NCI-H2029 treated with DMSO at 0.1 percent for 48 hours (cell line): Measurements from ENCODE around the gene NFATC3.

ENCODE experiments used
- DNase-seq: peaks from one replicate; lab custom pipeline; 2025; lab: John Stamatoyannopoulos, UW

NFATC3 gene

DNA sequence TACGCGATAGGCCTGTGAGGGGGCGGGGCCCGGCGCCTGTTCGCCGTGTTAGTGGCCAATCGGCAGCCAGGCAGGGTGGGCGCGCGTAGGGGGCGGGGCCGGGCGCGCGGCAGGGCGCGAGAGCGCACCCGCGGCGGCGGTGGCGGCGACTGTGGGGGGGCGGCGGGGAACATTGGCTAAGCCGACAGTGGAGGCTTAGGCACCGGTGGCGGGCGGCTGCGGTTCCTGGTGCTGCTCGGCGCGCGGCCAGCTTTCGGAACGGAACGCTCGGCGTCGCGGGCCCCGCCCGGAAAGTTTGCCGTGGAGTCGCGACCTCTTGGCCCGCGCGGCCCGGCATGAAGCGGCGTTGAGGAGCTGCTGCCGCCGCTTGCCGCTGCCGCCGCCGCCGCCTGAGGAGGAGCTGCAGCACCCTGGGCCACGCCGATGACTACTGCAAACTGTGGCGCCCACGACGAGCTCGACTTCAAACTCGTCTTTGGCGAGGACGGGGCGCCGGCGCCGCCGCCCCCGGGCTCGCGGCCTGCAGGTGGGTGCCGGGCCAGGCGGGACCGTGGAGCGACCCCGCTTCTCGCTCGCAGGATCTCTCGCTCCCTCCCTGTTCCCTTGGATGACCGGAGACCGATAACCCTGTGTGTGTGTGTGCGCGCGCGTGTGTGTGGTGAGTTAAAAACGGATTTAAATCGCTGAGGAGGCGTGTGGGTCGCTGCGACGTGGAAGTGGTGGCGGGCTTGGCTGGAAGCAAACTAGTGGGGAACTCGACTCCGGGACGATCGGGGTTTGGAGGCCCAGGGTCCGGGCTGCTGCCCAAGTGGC is at the start of gene NFATC3:
NFATC3 (plus strand) TSS at position 112 of the 813 bp plus-strand sequence; CDS start at position 424, 312 bp downstream.
- no peak for DNase-seq

DNA sequence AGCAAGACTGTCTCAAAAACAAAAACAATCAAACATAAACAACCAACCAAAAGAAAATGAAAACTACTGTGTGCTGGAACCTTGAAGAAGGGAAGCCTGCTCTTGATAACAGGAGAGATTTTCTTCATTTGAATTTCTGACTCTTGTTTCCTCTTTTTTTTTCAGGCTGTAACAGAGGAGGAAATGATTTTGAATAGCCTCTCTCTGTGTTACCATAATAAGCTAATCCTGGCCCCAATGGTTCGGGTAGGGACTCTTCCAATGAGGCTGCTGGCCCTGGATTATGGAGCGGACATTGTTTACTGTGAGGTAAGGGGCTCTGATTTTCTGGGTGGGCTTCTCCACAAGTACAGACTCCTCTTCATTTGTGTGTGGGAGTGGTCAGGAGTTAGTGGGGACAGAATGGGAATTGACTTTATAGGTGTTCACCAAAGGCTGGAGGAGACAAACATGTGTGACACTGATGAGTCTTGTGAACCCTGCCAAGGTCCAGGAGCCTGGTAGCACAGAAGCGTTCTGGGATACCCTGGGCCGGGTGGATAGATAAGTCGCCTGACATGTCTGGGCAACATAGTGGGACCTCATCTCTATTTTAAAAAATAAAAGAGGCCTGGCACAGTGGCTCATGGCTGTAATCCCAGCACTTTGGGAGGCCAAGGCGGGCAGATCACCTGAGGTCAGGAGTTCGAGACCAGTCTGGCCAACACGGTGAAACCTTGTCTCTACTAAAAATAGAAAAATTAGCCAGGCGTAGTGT is 47.2 kb upstream of the NFATC3 start:
- no peak for DNase-seq

- peak; percentile 31 for DNase-seq
These were observed 44.5 kb upstream of the NFATC3 start for GRCh38 chr16:68040506-68041288.

- DNase-seq, result no peak
These were observed 43.4 kb upstream of the NFATC3 start for GRCh38 chr16:68041783-68042182.

DNA sequence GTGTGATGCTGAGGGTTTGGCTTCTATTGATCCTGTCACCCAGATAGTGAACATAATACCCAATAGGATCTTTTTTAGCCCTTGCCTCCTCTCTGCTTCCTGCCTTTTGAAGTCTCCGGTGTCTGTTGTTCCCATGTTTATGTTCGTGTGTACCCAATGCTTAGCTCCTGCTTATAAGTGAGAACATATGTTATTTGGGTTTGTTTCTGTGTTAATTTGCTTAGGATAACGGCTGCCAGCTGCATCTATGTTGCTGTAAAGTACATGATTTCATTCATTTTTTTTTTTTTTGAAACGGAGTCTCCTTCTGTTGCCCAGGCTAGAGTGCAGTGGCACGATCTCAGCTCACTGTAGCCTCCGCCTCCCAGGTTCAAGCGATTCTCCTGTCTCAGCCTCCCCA is 39.1 kb upstream of the NFATC3 start:
- DNase-seq, result no peak

GRCh38 chr16:68047987-68048386 is 37.2 kb upstream of the NFATC3 start:
- no peak for DNase-seq

DNA sequence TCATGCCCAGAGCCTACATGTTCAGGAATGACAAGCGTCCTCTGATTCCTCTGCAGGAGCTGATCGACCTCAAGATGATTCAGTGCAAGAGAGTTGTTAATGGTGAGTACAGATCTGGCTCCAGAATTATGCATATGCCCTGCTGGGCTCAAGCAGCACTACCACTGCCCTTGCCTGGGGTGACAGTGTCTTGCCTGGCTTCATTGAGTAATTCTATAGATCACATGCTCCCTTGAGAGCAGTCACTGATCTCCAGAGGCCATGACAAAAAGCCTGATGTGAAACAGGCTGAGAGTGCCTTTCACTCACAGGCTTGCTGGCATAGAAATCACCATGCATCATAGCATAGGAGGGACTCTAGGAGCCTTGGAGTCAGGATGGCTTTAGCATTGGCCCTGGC is 35.7 kb upstream of the NFATC3 start:
- DNase-seq, result no peak

DNA sequence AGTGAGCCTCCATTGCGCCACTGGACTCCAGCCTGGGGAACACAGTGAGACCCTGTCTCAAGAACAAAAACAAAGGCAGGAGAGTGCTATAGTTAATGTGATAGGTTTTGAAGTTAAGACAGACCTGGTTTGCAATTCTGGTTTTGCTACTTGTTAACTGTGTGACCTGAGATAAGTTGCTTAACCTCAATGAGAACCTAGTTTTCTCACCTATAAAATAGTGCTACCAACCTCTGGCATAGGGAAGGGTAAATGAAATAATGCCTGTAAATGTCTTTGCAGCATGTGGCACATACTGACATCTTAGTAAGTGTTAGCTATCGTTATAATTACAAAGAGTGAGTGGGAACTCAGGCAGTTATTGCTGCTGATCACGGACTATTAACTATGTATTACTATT is 29.8 kb upstream of the NFATC3 start:
- DNase-seq, result no peak

- no peak for DNase-seq
These were observed 25.4 kb upstream of the NFATC3 start for GRCh38 chr16:68059804-68060203.

DNA sequence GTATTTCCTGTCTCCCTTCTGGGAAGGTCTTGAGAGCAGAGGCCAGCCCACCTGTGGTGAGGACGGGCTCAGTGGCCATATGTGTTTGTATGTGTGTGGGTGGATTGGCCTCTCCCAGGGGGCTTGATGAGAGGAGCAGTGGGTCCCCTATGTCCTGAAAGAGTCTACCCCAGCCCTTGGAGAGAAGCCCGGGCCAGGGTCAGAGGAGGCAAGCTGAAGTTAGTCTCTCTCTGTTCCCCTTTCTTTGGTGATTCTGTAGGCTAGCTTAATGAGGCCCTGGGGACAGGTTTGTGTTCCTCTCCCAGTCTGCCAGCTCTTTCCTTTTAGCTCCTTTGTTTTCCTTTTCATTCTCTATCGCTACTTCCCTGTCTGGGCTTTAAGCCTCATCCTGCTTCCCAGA is 23.8 kb upstream of the NFATC3 start:
- DNase-seq, result no peak

- no peak for DNase-seq
These were observed 22.2 kb upstream of the NFATC3 start for GRCh38 chr16:68062910-68063393.

DNA sequence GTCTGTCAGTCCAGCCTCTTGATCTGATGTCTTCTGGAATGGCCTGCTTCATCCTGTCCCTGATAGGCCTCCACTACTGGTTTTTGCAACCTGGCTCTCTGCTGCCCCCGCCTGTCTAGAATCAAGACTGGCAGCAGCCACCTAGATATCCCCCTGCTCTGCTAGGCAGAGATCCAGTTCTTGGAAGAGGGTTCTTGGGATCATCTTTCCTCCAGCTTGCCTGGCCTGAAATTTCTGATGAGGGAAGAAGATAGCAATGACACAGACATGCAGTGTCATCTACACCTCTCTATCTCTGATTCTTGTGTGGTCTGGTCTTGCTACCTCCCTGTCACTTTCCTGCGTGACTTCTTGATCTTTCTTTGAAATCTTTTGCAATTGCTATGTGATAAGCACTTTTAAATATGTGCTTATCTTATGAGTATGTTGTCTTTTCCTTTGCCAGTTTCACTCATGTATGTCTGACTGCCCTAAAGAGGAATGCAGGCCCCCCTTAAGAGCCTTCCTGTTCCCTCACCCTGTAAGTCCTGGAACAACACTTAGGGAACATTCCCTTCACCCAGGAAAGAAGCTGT is 20.3 kb upstream of the NFATC3 start:
- DNase-seq, result peak; percentile 8

DNA sequence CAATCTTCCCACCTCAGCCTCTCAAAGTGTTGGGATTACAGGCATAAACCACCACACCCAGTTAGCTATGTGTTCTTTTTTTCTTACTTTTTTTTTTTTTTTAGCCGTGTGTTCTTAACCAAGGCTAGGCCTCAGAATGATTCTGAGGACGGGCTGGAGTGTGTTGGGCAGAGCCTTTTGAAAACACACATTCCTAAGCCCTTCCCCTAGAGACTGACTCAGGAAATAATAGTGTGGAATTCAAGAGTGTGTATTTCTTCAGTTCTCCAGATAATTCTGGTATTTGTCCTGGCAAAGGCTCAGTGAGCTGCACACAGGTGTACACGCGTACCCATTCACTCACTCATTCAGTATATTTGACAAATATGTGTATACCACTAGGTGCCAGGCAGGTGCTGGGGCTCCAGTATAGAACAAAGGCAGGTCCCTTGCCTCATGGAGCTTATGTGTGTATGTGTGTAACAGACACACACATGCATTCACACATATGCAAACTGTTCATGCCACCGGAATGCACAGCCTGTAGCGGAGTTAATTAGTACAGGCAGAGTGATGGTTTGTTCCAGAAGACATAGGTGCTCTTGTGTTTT is 19.4 kb upstream of the NFATC3 start:
- DNase-seq, result no peak

- no peak for DNase-seq
These were observed 18.4 kb upstream of the NFATC3 start for GRCh38 chr16:68066763-68067162.

DNA sequence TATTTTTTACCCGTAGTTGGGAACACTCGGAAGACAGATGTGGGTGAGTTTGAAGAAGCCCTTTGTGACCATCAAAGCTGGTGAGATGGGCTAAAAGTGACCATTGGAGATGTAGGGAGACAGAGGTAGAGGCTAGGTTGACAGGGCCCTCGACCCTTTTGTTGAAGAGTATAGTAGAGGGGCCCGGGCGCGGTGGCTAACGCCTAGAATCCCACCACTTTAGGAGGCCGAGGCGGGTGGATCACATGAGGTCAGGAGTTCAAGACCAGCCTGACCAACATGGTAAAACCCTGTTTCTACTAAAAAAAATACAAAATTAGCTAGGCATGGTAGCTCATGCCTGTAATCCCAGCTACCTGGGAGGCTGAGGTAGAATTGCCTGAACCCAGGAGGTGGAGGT is 16.2 kb upstream of the NFATC3 start:
- no peak for DNase-seq

- DNase-seq, result no peak
These were observed 15.5 kb upstream of the NFATC3 start for GRCh38 chr16:68069511-68070248.

DNA sequence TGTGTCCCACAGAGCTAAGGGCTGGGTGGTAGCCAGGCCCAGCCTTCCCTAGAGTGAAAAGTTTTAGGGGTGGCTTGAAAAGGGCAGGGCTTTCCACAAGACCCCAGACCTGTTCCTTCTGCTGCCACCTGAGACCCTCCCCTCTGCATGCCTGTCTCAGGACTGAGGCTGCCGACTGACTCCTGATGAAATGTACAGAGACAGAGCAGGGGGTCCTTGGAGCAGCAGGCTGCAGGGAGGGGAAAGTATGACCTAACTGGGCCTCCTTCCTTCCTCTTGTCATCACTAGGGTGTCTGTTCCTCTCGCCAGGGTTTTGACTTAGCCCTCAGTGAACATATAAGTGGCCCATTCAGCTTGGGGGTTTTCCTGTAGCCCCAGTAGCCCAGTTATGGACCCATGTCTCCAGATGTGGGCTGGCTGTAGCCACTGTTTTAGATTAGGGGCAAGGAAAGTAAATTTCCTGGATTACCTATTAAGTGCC is 14.9 kb upstream of the NFATC3 start:
- DNase-seq, result no peak

DNA sequence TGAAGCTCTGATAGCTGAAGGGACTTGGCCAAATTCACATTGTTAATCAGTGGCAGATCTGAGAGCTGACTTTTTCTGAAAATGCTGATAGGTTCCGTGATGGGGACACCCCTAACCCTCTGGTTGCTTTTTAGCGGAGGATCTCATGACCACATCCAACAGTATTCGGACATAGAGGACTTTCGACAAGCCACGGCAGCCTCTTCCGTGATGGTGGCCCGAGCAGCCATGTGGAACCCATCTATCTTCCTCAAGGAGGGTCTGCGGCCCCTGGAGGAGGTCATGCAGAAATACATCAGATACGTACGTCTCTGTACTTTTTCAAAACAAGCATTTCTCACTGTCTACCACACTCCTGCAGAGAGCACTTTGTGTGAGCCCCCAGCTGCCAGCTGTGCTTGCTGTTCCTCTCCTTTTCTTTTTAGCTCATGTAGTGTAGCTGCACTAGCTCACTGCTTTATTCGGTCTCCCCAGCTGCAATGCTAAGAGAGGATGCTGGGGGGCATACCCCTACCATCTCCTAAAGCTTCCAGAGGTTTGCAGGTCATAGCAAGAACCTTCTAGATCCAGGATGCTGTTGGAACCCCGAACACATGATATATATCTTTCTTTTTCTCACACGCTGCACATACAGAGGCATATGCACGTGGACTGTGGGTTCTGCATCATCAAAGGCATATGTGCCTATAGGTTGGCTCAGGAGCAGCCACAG is 14.2 kb upstream of the NFATC3 start:
- DNase-seq, result no peak

DNA sequence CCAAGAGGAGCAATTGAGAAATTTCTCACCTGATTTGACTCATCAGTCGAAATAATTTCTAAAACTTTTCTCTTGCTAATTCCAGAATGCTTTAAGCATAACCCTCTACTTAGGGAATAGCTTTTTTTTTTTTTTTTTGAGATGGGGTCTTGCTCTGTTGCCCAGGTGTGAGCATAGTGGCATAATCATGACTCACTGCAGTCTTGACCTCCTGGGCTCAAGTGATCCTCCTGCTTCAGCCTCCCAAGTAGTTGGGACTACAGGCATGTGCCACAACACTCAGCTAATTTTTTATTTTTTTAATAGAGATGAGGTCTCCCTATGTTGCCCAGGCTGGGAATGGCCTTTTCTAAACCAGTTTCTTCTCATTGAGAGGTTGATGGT is 13.7 kb upstream of the NFATC3 start:
- DNase-seq, result no peak

GRCh38 chr16:68072038-68072695 is 13.0 kb upstream of the NFATC3 start:
- no peak for DNase-seq
